HG02981 (cell line): ENCODE results near the gene SMO.
"Not testable (repeated sequence)": the region's sequence is repeated elsewhere in the genome, so short reads cannot be mapped to it uniquely, and the experiment has no call there.

Experiments
- ATAC-seq: cut with Tn5 transposase; IDR thresholded peaks from one replicate; pipeline ENCODE4 v1.9.1; 2021; ENCODE audit warnings: mild to moderate bottlenecking, moderate library complexity; ENCODE audit not compliant: unreplicated experiment

The SMO gene

DNA sequence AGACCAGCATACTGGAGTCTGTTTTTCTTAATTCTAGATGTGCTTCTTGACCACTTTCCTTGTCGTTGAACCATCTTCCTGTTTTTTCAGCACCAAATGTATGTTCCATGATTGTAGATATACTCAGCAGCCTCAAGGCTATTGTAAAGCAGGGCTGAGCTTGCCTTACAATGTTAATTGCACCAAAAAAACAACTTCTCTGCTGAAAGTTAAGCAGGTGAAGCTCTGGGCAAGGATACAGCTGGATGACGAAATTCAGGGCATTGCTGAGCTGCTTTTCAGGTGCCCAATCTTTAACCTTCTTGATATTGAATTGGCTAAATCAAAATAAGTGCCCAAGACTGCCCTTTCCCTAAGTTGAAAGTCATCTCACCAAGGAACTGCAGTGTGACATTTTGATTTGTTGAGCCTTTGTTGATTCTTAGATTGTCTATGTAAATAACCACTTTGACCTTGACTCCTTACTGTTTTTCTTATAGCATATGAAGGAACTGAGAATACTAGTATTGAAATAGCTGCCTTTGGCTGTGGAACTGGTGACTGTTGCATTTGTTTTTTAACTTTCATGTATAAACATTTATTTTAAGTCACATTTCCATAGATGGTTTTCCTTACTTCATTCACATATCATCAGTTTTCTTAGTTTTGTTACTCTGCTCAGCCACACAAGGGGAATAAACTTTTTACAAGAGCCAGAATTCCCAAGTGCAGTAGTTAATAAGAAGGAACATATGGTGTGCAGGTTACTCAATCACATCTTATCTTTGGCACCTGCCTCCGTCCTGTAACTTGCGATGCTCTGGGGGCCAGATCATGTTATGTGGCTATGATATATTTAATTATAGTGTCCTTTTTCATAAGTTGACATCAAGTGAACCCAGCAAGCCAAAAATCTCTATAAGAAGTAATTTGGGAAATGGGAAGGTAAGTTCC lies 39.5 kb downstream of the SMO start:
- no peak for ATAC-seq

DNA sequence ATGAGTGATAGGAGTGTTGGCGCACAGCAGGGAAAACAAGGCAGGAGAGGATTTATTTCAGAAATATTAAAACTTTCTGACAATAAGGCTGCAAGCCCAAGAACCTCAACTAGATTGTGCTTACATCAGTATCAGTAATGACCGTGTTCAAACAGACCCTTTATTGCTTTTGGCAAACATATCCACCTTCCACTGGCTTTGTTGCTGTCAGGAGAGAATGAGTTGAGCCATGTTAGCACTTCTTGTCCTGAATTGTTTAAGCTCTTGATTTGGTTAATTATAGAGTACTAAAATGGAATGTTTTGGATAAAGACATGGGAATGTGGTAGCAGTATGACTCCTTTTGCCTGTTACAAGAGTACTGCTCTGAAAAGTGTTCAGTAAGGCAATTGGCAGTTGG lies 40.2 kb downstream of the SMO start:
- ATAC-seq: no peak

GRCh38 chr7:129231666-129232065 lies 43.2 kb downstream of the SMO start:
- ATAC-seq: no peak

DNA sequence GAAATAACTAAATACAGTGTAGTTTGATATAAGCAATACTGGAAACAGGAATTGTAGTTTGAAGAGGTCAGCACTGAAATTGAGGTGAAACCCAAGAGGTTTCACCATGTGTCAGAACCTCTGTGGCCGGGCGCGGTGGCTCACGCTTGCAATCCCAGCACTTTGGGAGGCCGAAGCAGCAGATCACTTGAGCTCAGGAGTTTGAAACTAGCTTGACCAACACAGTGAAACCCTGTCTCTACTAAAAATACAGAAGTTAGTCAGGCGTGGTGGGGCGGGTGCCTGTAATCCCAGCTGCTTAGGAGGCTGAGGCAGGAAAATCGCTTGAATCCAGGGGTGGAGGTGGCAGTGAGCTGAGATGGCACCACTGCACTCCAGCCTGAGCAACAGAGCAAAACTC lies 50.1 kb downstream of the SMO start:
- ATAC-seq: no peak

GRCh38 chr7:129240119-129240820 lies 51.8 kb downstream of the SMO start:
- no peak for ATAC-seq

GRCh38 chr7:129244220-129244619 lies 55.8 kb downstream of the SMO start:
- no peak for ATAC-seq

- ATAC-seq: no peak
Measured at GRCh38 chr7:129245533-129245932, 57.1 kb downstream of the SMO start.

GRCh38 chr7:129247087-129247486 lies 58.7 kb downstream of the SMO start:
- no peak for ATAC-seq

DNA sequence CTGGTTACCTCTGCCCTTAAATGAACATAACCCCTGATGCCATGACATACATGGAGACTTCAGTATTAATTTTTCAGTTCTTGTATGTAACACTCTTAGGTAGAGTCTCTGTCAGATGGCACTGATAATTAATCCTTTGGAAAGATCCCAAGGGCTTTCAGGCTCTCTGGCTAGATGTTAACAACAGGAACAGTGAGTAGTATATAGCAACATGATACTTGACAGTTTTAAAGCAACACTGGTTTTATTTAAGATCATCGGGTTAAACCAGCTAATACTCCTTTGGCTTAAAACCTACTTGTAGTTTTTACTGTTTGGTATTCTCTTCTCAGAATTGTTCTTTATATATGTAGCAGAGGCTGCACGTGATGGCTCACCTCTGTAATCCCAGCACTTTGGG lies 63.7 kb downstream of the SMO start:
- ATAC-seq: no peak

GRCh38 chr7:129252603-129253002 lies 64.2 kb downstream of the SMO start:
- ATAC-seq: not testable (repeated sequence)

DNA sequence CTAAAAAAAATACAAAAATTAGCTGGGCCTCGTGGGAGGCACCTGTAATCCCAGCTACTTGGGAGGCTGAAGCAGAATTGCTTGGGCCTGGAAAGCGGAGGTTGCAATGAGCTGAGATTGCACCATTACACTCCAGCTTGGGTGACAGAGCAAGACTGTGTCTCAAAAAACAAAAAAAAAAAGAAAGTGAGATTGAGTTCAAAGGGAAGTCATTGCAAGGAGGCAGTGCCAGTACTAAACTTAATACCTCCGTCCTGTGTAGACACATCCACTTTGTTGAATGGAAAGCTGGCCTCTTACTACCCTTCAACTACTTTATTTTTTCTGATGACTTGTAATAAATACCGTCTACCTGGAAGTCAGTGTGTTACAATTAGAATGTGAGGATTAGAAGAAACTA lies 67.4 kb downstream of the SMO start:
- ATAC-seq: no peak

DNA sequence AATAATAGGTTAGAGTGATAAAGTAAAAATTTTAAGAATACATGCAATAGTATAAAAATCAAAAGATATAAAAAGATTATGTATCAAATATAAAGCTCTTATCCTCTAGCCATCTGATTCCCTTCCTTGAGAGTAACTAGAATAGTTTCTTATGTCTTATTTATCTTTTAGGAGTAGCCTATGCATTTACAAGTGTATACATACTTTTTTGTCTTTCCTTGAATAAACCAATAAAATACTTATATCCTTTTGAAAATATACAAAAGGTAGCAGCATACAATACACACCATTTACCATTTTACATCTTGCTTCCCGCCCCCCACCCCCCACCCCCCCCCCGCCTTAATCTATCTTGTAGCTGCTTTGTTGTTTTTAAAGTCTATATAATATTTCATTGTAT lies 67.8 kb downstream of the SMO start:
- no peak for ATAC-seq

DNA sequence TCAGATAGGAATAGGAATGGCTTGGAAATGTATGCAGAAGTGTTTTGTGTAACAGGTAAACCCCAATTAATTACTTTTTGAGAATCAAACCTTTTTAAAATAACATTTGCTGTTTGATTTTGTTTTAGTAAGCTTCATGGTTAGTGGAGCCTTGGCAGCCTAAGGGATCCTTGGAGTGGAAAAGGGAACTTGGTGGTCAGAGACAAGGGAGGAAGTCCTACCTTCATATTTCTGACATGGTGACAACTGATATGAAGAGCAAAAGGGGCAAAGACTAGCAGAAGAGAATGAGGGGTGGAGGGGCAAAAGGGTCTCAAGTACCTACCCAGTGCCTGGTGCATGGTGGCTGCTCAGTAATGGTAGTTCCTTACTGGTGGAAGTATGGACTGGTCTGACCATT lies 68.7 kb downstream of the SMO start:
- ATAC-seq: no peak

- no peak for ATAC-seq
Measured at GRCh38 chr7:129258649-129259389, 70.4 kb downstream of the SMO start.

DNA sequence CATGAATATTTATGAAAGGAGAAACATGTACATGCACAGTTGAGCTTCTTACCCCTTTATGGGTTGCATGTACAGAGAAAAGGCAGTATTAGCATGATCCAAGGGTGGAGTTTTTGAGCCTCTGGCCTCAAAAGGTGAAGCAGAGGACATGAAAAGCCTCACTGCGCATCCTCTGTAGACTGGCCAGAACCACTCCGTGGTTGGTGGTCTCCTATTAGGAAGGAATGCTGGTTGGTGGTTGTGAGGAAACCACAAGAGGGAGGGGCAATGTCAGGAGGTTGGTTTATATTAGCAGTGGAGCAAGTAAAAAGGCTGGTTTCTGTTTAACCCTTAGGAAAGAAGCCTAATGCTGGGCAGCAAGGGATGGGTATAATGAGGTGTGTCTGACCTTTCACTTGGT lies 73.9 kb downstream of the SMO start:
- ATAC-seq: no peak
